Kidney capillary endothelial cell (primary cell): ENCODE measurements around the gene GPR132.
"Not testable (repeated sequence)": the region's sequence is repeated elsewhere in the genome, so short reads cannot be mapped to it uniquely, and the experiment has no call there.

Source experiments
- DNase-seq: peaks from one replicate; pipeline ENCODE4 v3.0.0-alpha.2; 2018; ENCODE audit warnings: low spot score

Gene GPR132, protein sequence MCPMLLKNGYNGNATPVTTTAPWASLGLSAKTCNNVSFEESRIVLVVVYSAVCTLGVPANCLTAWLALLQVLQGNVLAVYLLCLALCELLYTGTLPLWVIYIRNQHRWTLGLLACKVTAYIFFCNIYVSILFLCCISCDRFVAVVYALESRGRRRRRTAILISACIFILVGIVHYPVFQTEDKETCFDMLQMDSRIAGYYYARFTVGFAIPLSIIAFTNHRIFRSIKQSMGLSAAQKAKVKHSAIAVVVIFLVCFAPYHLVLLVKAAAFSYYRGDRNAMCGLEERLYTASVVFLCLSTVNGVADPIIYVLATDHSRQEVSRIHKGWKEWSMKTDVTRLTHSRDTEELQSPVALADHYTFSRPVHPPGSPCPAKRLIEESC

DNA sequence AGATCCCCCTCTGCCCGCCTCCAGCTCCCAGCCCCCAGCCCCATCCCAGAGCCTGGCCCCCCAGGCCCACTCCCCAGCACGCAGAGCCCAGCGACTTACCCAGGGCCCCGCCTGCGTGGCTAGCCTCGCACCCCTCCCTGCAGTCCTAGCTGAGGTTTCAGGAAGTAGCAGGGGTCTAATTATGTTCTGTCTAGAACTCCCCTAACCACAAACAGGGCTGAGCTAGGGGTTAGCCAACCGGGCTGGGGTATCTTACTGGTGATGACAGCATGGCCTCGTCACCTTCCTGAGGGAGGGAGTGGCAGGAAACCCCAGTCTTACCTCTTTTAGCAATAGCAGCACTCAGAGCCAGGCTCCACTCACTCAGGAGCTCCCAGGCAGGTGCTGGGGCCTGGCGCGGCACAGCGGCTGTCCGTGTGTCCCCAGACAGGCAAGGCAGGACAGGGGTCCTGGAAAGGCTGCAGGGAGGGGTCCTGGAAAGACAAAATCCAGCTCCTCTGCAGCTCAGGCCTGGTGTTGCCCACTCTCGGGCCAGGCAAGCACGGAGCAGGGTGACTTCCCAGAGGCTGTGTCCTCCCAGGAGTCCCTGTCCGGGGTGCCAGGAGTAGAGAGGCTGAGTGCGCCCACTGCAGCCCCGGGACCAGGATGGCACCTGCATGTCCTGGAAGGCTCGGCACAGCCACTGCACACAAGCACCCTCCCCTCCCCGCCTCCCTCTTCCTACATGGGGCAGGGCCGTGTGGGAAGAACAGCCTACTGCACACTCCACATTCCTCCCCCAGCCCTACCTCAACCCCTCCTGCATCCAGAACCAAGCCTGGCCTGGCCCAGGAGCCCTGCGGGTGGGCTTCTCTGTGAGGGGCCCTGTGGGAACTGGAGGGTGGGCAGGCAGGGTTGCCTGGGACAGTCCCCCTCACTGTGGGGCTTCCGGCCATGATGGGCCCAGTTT lies at the start of gene GPR132:
TSS of gene GPR132 (minus strand) at position 151 of the 949 bp plus-strand sequence. CDS start 10,010 bp downstream, outside the sequence.
- no peak for DNase-seq

DNA sequence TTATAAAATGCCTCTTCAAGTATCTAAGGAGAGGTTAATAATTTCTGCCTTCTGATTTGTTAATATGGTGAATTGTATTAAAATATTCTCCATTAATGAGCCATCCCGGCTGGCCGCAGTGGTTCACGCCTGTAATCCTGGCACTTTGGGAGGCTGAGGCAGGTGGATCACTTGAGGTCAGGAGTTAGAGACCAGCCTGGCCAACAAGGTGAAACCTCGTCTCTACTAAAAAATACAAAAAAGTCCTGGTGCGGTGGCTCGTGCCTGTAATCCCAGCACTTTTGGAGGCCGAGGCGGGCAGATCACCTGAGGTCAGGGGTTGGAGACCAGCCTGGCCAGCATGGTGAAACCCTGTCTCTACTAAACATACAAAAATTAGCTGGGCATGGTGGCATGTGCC lies 44.0 kb upstream of the GPR132 start:
- not testable (repeated sequence) for DNase-seq

DNA sequence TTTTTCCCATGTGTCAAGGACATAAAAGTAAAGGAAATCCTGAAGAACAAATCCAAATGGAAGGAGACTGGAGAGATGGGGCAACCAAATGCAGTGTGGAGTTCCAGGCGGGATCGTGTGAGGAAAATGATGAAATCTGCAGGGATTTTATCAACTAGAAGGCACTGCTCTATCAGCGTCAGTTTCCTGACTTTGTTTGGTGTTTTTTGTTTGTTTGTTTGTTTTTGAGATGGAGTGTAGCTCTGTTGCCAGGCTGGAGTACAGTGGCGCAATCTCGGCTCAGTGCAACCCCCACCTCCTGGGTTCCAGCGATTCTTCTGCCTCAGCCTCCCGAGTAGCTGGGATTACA lies 43.3 kb upstream of the GPR132 start:
- DNase-seq = no peak

DNA sequence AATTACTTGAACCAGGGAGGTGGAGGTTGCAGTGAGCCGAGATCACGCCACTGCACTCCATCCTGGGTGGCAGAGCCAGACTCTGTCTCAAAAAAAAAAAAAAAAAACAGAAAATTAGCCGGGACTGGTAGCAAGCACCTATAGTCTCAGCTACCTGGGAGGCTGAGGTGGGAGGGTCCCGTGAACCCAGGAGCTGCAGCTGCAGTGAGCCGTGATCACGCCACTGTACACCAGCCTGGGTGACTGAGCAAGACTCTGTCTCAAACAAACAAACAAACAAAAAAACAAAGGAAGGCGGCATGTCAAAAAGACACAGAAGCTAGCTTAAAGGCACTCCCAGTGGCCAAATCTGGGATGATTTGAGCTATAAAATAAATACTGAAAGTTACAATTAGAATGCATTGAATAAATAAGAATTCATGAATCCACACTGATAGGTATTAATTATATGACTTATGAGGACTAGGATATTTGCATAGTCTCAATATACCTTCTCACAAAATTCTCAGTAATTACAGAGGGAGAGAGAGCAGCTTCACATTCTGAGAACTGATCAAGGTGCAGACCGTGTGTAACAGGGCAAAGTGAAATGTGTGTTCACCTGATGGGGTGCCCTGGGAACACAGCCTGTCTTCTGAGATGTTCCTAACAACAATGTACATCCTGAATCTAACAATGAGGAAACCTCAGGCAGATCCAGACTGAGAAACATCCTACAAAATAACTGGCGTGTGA lies 42.7 kb upstream of the GPR132 start:
- no peak for DNase-seq

DNA sequence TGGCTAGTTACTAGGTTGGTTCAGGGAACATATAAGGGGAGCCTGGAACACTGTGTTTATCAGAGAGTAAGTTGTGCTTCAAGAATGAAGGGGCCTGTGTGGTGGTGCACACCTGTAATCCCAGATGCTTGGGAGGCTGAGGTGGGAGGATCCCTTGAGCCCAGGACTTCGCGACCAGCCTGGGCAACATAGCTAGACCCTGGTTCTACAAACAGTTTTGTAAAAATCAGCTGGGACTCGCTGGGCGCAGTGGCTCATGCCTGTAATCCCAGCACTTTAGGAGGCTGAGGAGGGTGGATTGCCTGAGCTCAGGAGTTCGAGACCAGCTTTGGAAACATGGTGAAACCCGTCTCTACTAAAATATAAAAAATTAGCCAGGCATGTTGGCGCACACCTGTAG lies 42.1 kb upstream of the GPR132 start:
- DNase-seq = no peak

DNA sequence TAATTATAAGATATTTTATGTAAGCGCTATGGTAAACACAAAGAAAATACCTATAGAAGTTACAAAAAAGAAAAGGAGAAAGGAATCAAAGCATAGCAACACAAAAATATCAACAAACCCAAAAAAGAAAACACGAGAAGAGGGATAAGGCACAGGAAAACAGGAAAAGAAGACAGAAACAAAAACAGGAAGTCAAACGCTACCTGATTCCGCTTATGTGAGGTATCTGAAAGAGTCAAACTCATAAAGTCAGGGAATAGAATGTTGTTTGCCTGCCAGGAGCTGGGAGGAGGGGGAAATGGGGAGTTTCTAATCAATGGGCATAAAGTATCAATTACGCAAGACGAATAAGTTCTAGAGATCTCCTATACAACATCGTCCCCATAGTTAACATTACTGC lies 39.9 kb upstream of the GPR132 start:
- no peak for DNase-seq

DNA sequence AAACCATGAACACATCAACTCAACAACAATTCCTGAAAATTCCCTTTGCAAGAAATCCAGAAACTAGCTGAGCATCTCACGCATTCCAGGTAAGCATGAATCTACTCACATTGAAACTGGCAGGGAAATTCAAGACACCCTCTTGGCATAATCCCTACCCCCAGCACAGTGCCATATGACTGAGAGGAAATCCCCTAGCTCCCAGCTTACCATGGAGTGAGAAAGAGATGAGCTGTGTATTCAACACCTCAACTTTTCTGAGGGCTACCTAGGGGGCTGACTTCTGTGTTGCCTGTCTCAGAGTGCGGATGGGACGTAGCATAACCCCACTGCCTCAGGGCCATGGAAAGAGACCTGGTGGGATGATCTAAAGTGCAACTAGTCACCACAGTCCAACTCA lies 37.7 kb upstream of the GPR132 start:
- no peak for DNase-seq

DNA sequence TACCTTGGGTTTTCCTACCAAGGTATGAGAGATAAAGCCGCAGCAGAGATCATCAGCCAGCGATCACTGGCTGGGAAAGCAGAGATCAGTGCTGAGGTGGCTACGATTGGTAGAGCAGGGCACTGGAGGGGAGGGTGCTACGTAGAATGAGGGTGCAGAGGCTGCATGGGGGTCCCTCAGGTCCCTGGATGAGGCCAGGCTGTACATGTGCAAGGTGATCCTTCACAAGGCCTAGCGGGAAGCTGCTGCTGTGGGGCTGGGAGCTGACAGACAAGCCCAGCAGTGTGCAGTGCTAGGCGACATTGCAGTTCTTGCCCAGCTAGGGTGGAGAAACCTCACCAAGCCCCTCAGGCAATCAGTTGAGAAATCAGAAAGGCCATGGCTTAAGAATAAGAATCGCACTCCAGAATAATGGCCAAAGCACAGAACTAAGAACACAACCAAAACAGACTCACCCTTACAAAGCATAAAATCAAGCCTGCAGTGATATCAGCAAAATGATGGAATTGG lies 37.2 kb upstream of the GPR132 start:
- DNase-seq = no peak

DNA sequence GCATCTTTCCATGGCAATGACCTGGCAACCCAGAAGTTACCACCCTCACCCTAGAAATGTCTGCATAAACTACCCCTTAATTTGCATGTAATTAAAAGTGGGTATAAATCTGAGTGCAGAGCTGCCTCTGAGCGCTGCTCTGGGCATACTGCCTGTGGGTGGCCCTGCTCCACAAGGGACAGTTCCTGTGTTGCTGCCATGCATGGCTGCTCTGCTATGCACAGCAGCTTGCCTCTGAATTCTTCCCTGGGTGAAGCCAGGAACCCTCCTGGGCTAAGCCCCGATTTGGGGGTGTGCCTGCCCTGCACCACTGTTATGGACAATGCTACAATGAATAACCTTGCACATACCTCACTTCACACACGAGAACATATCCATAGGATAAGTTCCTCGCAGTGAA lies 35.7 kb upstream of the GPR132 start:
- no peak for DNase-seq

DNA sequence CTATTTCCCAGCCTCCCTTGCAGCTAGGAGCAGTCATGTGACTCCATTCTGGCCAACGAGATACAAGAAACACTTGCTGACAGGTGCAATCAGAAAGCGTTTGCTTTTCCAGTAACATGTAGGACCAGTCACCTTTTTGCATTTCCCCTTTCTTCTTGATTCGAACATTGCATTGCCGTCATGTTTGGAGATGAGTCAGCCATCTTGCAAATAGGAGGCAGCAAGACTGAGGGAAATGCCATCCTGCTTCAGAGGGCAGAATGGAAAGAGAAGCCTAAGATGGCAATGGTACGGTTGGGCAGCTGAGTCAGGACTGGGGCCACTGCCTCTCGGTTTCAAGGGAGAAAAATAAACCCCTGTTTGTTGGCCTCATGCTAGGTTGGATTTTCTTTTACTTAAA lies 34.5 kb upstream of the GPR132 start:
- DNase-seq = no peak

DNA sequence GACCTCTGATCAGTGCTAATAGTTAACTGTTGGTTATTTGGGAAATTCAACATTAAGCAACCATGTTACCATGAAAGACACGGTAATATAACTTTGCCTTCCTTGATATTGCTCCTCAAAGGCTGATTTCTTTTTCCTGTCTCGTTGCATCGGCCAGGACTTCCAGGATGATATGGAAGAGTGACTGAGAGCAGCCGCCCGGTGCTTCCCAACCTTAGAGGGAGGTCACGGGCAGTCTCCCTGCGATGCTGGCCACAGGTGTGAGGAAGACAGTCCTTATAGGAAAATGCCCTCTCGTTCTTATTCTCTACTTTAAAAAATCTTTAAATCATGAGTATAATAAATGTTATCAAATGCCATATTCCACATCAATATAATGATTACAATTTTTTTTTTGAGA lies 33.1 kb upstream of the GPR132 start:
- no peak for DNase-seq

DNA sequence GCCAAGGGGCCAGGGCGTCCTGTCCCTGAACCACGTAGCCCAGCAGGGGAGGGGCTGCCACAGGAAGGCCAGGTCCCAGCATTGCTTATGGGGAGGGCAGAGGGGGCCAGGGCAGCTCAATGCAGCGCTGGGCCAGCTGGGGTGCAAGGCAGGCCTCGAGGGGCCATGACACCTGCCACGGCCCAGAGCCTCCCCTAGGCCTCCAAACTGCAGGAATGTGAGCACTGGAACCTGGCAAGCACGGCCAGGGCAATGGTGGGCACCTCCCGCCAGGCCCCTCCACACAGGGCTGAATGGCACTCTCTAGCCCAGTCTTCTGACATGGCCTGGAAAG lies 32.5 kb upstream of the GPR132 start:
- no peak for DNase-seq

DNA sequence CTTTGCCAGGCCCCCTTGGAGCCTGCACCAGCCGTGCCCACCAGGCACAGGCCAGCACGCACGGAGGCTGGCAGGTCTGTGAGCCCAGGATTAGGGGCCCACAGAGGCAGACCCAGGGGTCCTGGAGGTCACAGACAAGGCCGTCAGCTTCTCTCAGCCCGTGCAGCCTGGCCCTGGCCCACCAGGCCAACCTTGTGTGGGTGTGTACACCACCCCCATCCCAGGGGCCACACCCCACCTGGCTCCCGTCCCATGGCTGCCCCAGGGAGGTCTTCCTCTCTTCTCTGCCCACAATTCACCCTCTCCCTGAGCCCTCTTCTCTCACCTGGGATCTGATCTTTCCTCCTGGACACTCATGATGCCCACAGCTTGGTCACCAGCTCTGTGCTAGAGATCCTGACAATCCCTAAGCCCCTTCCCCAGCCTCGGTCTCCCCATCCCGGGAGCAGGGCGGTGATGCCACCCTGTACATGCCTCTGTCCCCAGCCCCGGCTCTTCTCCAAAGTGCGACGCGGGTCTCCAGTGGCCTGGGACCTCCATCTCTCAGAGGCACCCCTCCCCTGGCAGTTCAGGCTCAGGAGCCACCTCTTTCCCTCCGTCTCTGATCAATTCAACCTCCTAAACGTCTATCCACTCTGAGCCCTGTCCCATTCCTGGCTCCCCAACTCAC lies 31.1 kb upstream of the GPR132 start:
- no peak for DNase-seq

DNA sequence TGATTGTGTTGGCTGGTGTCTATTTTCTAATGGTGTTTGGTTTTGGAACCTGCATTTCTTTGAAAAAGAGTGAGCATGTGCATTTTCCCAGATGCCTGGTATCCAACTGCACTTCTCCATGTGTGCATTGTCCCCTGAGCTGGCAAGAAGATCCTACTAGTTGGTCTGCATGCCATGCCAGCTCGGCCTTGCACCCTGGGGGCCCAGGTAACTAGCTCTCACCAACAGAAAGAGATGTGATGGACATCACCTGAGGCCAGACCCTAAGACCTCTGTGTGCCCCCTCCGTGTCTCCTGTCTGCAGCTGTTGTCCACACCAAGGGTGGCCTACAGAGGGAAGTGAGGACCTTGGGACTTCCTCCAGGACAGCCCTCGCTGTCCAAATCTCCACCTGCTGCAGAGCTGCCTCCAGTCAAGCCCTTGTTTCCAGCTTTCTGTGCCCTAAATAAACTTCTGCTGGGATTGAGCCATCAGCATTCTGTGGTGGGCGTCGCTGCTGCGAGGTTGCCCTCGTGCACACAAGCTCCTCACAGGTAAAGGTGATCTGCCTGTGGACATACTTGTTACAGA lies 30.1 kb upstream of the GPR132 start:
- DNase-seq = no peak

DNA sequence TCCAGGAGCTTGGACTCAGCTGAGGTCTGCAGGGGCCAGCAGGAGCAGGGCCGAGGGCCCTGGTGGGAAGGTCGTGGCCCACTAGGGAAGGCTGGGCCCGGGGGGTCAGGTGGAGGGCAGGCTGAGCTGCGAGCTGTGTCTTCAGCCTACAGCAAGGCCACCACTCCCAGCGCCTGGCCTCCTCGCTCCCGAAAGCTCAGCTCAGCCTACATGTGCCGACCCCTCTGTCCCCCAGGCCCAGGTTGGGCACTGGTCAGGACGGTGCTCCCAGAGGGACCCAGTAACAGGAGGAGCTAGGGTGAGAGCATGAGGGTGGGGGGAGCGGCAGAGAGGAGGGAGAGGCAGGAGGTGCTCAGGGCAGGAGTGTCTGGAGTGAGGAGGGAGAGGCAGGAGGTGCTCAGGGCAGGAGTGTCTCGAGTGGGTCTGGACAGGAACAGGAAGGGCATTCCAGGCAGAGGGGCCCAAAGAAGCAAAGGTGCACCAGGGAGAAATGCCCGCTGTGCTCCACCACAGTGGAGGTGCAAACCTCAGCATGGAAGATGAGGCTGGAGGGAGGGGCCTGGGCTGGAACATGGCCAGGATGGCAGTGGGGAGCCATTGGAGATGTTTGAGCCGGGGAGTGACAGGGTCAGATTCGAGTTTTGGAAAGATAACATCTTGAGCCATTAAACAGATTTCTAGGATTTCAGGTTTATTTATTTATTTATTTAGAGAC lies 29.1 kb upstream of the GPR132 start:
- DNase-seq = no peak

DNA sequence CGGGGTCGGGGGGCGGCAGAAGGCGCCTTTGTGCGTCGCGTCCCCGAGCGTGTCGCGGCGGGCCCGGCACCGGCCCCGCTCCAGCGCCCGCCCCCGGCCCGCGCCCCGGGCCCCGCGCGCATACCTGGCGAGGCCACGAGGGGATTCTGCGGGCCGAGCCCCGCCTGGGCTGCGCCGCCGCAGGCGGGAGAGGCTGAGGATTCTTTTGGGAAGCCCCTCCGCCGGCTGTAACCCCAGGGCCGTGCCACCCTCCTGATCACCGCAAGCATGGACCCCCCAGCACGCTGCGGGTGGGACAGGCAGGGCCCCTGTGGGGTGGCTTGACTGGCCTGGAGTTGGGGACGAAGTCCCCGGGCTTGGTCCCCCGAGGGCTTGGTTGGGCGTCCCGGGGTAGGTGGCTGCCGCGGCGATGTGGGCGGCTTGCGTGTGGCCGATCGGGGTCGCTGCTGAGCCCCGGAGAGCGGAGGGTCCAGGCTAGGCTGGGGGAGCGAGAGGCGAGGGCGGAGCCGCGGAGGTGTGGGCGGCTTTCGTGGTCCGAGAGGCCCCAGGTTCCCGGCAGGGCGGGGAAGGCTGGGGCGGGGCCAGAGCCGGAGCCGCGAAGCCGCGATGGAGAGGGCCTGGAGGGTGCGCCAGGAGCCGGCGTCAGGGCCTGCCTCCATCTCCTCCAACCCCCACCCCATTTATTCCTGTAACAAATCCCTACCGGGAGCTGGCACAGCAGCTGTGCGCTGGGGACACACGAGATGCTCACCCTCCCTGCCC lies 28.4 kb upstream of the GPR132 start:
- DNase-seq = peak; percentile 26

DNA sequence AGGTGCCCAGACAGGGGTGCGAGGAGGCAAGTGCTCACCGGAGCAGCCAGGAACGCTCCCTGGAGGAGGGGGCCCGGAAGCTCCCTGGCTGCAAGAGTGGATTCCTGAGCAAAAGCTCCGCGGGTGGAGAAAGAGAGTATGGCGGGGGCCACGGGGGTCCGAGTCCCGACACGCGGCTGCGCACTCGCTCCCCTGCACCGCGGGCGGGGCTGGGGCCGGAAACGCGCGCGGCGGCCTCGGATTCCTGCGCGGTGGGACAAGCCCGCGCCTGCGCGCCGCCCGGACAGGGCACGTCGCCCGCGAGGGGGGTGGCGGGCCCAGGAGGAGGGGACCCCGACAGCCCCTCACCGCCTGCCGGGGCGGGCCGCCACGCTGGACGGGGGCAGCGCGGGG lies 27.8 kb upstream of the GPR132 start:
- DNase-seq = peak; percentile 32

DNA sequence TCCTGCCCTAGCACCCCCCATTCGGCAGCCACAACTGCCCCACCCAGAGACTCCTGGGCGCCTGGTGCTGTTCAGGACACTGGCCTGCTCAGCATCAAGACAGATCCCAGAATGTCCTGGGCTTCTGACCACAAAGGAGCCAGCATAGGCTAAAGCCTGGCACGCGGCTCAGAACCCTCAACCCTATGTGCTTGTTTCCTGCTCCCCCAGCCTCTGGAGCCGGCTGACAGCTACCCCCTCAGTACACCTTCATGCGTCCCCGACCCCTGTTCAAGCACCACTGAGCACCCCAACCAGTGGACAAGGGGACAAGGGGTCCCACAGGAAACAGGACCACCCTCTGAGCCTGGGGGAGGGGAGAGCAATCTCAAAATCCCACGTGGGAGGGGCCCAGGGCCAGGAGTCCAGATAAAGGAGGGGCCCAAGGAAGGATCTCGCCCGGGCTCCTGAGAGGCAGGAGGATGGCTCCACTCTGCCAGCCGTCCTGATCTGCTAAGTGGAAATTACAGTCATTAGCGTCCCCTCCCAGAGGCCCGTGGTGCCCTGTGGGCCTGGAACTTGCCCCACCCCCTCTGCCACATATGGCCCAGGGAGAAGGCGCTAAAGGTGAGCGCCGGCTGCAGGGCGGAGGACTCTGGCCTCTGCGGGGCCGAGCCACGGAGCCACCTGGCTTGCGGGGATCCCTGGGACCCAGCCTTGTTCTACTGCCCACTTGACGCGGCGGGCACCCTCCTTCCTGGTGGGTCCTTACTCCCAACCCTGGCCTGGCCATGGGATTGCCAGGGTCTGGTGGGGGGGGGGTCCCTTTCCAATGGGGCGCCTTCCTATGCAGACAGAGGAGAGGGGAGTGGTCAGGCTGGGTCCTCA lies 27.2 kb upstream of the GPR132 start:
- DNase-seq = no peak

DNA sequence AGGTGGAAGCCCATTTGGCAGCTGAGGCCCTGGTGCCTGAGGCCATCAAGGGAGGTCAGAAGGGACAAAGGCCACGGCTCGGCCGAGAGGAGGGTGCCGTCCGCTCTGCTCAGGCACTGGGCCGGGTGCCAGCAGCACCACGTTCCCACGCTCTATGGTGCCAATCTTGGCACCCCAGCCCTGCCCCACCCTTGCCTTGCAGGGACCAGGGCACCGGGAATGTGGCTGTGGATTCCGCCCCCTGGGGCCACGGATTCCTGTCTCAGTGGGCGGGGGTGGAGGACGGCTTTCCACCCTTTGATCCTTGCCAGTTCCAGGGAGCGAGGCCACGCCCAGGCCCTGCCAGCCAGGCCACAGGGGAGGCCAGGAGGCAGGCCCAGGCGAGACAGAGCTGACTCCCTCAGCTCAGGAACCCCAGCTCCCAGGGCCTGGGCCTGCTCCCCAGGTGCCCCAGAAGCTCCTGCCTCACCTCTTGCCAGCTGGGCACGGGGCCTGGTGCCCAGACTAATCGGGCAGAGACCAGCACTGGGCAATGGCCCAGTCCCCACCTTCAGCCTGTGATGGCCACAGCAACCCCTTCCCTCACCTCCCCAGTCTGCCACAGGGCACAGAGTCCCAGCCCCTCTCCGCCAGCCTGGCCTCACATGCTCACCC lies 26.4 kb upstream of the GPR132 start:
- no peak for DNase-seq
